Activated naive CD4-positive, alpha-beta T cell treated with anti-CD3 and anti-CD28 coated beads, Interleukin-2, amount 50 U/mL, for 24 hours (primary cell): Measurements from ENCODE around the gene ERI3.

Experiments used
- H3K27ac Mint-ChIP-seq: one replicate; pipeline ENCODE4 v1.8.0; 2021; ENCODE audit warnings: mild to moderate bottlenecking, mixed read lengths
- H3K27me3 Mint-ChIP-seq: one replicate; pipeline ENCODE4 v1.8.0; 2021; ENCODE audit warnings: mixed read lengths
- H3K36me3 Mint-ChIP-seq: one replicate; pipeline ENCODE4 v1.8.0; 2021; ENCODE audit warnings: mixed read lengths
- H3K4me1 Mint-ChIP-seq: one replicate; pipeline ENCODE4 v1.8.0; 2021; ENCODE audit warnings: mixed read lengths
- H3K4me3 Mint-ChIP-seq: one replicate; pipeline ENCODE4 v1.8.0; 2021; ENCODE audit warnings: mild to moderate bottlenecking, mixed read lengths
- H3K9me3 Mint-ChIP-seq: one replicate; pipeline ENCODE4 v1.8.0; 2021; ENCODE audit warnings: mixed read lengths

The ERI3 gene

DNA sequence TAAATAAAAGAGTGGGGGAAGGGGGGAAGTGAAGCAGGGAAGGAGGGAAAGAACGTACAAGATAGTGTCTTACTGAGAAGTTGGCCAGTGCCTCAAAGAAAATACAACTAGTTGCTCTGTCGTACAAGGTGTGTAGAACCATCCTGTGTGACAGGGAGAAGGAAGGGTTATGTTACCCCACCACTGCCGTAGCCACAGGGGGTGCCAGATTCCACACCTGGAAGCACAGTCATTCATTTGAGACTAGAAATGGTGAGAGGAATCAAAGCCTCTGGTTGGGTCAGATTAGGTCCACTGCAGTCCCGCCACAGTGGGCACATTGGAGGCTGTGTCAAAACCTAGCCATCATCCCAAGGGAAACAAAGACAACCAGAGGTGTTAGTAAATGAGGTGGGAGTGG is 2.7 kb upstream of the ERI3 start:
- H3K27ac Mint-ChIP-seq = no peak overlapping the region
- H3K36me3 Mint-ChIP-seq = peaks cover 1% of the 10 kb centered on the region
- H3K4me1 Mint-ChIP-seq = peaks cover 27% of the 10 kb centered on the region
- H3K9me3 Mint-ChIP-seq = no peaks in the 10 kb centered on the region
- H3K4me3 Mint-ChIP-seq = no peak overlapping the region
- H3K27me3 Mint-ChIP-seq = no peaks in the 10 kb centered on the region

DNA sequence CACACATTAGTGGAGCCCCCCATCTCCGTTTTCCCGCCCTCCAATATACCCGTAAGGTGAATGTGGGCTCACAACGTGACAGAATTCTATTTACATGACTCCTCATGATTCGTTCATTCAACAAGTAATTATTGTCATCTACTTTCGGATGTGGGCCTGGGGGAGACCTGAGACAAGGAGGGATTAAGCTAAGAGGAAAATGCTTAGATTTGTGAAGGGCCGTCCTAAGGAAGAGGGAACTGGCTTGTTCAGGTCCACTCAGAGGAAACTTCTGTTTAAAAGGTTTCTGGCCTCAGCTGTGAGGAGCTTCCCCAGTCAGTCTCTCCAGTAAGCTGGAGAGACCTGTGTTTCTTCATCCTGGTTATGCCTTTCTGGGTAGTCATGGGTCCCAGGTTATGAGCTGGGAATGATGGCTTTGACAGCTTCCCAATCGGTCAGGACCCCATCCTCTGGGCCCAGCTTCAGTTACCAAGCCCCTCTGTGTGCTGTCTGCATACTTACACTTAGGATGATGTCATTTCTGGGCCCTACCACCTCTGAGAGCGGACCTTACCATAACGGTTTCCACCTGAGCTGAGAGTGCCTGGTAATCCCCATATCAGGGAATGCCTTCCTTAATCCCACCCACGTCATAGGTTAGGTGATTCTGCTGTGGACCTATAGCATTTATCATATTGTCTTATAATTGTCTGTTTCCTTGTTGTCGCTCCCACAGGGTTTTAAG is 687 bp upstream of the ERI3 start:
- no peaks in the 10 kb centered on the region for H3K9me3 Mint-ChIP-seq
- no peak overlapping the region for H3K27ac Mint-ChIP-seq
- peaks cover 1% of the 10 kb centered on the region for H3K36me3 Mint-ChIP-seq
- H3K4me3 Mint-ChIP-seq = peak overlapping the region; percentile 96
- H3K4me1 Mint-ChIP-seq = peaks cover 42% of the 10 kb centered on the region
- no peaks in the 10 kb centered on the region for H3K27me3 Mint-ChIP-seq

DNA sequence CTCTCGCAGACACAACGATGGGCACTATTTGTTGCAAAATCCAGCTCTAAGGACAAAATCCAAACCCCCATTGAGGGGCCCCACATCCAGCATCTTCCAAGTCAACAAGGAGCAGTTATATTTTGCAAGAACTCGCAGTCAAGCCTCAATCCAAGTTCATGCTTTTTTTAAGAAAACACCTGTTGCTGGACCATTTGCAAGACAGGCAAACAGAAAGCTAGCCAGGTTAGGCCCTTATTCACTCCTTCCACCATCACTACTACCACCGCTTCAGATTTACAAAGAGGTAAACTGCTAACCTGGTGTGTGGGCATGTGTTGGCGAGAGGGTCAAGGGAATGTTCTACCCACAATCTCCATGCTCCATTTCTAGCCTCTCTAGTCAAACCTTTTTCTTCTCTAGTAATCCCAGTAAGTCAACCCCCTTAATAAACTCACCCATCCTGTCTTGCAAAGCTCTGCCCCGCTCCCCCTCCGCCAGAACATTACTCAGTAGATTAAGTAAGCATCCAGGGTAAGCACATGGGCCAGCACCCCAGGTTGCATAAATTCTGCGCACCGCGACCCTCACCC is 703 bp downstream of the ERI3 start:
- Mint-ChIP-seq H3K27ac (peak overlapping the region; percentile 76), H3K9me3 (no peaks in the 10 kb centered on the region), H3K27me3 (no peaks in the 10 kb centered on the region), H3K4me1 (peaks cover 47% of the 10 kb centered on the region), H3K4me3 (peak overlapping the region; percentile 92), H3K36me3 (peaks cover 1% of the 10 kb centered on the region)

DNA sequence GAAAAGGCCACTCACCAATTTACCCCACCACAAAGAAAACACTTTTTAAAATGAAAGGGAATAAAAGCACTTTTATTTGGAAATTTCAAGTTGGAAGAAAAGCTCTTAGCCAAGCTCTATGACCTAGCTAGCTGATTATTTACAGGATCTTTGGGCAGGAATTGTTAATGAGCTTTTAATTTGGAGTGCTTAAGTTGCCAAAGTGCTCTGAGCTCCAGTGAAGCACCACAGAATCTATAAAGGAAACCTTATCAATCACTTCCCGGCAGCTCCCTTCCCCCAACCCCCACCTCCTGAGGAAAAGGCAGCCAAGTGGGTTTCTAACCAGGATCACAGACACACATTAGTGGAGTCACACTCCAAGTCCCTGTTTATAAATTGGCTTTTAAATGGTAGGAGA is 1.5 kb downstream of the ERI3 start:
- Mint-ChIP-seq H3K36me3 (peaks cover 1% of the 10 kb centered on the region), H3K4me3 (peak overlapping the region; percentile 92), H3K9me3 (no peaks in the 10 kb centered on the region), H3K27ac (no peak overlapping the region), H3K27me3 (no peaks in the 10 kb centered on the region), H3K4me1 (peaks cover 51% of the 10 kb centered on the region)

DNA sequence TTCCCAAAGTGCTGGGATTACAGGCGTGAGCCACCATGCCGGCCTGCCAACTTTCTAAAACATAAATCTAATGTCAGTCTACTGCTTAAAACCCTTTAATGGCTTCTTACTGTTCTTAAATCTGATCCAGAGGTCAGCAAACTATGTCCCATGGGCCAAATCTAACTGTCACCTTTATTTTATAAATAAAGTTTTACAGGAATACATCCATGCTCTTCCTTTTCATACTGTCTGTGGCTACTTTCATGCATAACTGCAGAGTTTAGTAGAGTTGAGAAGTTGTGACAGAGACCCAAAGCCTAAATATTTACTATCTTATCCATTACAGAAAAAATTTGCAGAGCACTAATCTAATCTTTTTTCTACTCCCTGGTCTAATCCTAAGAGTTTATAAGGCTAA is 3.8 kb downstream of the ERI3 start:
- H3K27me3 Mint-ChIP-seq = no peaks in the 10 kb centered on the region
- peaks cover 63% of the 10 kb centered on the region for H3K4me1 Mint-ChIP-seq
- peaks cover 3% of the 10 kb centered on the region for H3K36me3 Mint-ChIP-seq
- no peak overlapping the region for H3K27ac Mint-ChIP-seq
- no peaks in the 10 kb centered on the region for H3K9me3 Mint-ChIP-seq
- no peak overlapping the region for H3K4me3 Mint-ChIP-seq

DNA sequence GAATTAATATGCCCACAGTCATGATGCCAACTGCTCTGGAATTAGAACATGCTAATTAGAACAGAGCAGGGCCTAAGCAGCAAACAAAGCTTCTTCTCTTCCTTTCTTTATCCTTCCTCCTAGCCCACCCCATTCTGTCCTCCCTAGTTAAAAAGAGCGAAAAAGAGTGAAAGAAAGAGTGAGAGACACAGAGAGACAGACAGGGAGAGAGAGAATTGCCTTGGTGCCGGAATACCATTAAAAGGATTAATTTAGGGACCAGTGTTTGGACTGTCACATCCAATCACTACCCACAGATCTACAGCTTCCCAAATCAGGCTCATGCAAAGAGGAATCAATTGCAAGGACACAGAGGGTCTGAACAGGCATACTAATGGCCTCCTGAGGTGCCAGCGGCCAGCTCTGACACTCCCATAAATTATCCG is 7.0 kb downstream of the ERI3 start:
- H3K4me1 Mint-ChIP-seq = peaks cover 57% of the 10 kb centered on the region
- no peaks in the 10 kb centered on the region for H3K27me3 Mint-ChIP-seq
- no peak overlapping the region for H3K4me3 Mint-ChIP-seq
- H3K36me3 Mint-ChIP-seq = peaks cover 2% of the 10 kb centered on the region
- H3K9me3 Mint-ChIP-seq = no peaks in the 10 kb centered on the region
- H3K27ac Mint-ChIP-seq = no peak overlapping the region

DNA sequence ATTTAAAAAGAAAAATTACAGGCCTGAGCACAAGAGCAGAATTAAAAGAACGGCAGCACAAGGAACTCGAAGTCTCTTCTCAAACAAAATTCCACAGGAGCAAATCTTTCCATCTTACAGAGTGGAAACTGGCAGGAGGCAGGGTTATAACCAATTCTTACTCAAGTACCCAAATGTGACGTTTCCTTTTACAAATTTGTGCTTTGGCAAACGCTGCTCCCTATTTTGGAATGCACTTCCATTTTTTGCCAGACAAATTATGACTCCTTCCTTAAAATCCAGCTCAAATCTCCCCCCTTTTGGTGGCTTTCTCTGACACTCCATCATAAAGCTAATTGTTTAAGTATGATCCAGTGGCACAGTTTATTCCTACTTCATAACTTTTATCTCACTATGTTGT is 7.8 kb downstream of the ERI3 start:
- Mint-ChIP-seq H3K27me3 (no peaks in the 10 kb centered on the region), H3K9me3 (no peaks in the 10 kb centered on the region), H3K27ac (no peak overlapping the region), H3K4me1 (peaks cover 50% of the 10 kb centered on the region), H3K4me3 (no peak overlapping the region), H3K36me3 (peaks cover 2% of the 10 kb centered on the region)

DNA sequence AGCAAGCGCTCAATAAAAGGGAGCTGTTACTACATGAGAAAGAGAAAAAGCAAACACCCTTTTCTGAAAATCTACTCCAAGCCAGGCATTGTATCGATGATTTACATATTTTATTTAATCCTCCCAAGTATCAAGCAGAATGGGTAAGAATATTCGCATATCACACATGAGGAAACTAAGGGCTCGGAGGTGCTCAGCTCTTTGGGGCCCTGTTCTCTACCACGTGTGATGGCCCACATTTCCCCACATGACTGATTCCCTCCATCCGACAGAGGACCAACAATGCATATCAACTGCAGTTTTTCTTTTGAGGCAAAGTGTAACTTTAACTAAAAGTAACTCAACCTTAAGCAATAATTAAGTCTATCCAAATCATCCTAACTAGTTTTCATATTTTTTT is 8.2 kb downstream of the ERI3 start:
- Mint-ChIP-seq H3K4me1 (peaks cover 50% of the 10 kb centered on the region), H3K36me3 (peaks cover 2% of the 10 kb centered on the region), H3K9me3 (no peaks in the 10 kb centered on the region), H3K27me3 (no peaks in the 10 kb centered on the region), H3K27ac (no peak overlapping the region), H3K4me3 (no peak overlapping the region)

DNA sequence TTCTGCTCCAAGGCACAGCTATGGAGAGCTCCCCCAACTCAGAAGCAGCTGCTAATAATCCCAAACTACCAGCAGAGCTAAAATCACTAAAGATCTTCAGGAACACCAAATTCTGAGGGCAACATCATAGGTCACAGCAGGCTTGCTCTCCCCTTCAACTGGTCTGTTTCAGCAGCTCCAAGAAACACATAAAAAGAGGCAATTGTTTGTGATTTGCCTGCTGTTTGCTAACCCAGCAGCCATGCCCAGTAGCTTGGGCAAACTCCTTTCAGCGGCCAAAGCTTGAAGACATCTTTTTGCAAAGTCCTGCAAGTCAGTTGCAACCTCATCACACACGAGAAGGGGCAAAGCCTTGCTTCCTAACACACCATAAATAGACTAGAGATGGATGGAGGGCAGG is 8.9 kb downstream of the ERI3 start:
- Mint-ChIP-seq H3K9me3 (no peaks in the 10 kb centered on the region), H3K27ac (no peak overlapping the region), H3K4me1 (peaks cover 44% of the 10 kb centered on the region), H3K4me3 (no peak overlapping the region), H3K27me3 (no peaks in the 10 kb centered on the region), H3K36me3 (peaks cover 2% of the 10 kb centered on the region)

DNA sequence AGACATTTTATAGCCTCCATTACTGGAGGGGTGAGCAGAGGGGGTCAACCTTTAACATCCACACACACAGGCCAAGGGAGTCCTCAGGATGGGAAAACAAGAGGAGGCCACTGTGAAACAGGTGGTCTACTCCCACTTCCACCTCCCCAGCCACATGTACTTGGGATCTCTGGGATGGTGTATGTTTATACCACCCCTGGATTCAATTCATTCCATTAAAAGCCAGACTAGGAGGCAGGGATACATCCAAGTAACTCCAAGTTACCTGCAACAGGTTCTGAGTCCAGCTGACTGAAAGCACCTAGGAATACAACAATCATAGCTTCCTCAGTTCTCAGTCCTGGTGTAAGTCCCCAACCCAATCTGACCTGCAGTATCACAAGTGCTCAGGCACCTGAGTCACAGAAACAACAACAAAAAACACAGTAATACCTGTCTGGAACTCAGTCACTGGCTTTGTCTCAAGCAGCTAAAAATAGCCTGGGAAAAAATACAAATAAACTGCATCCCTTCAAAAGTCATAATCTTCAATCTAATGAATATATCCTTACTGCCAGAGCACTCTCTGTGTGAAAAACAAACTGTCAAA is 9.8 kb downstream of the ERI3 start:
- Mint-ChIP-seq H3K9me3 (no peaks in the 10 kb centered on the region), H3K27ac (no peak overlapping the region), H3K4me1 (peaks cover 44% of the 10 kb centered on the region), H3K4me3 (no peak overlapping the region), H3K27me3 (no peaks in the 10 kb centered on the region), H3K36me3 (peaks cover 2% of the 10 kb centered on the region)

DNA sequence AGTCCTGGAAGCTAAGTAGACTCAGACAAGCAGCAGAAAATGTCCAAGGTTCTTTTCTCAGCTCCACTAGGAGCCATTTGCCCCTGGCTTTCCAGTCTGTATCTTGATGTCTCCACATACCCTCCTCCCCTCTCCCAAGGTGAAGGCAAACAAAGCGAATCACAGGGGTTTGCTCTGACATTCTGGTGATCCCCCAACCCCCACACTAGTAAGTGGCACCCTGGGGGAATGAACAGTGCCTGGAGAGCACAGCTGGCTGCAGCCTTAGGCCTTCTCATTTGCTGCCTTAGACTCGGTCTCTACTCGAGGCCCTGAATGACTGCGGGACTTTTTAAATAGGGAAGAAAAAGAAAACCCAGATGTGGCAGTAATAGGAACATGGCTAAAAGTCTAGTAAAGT is 15.3 kb downstream of the ERI3 start:
- peaks cover 17% of the 10 kb centered on the region for H3K36me3 Mint-ChIP-seq
- H3K9me3 Mint-ChIP-seq = no peaks in the 10 kb centered on the region
- peaks cover 10% of the 10 kb centered on the region for H3K4me1 Mint-ChIP-seq
- no peak overlapping the region for H3K27ac Mint-ChIP-seq
- no peaks in the 10 kb centered on the region for H3K27me3 Mint-ChIP-seq
- H3K4me3 Mint-ChIP-seq = no peak overlapping the region

DNA sequence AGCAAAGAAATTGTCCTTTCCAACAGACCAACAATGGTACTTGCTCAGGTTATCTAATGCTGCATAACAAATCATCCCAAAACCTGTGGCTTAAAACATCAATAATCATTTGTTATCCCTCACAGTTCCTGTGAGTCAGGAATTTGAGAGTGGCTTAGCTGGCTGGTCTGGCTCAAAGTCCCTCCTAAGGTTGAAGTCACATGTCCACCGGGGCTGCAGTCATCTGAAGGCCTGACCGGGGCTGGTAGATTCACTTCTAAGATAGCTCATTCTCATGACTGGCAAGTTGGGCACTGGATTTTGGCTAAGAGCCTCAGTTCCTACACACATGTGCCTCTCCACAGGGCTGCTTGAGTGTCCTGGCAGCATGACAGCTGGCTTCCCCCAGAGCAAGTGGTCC is 16.9 kb downstream of the ERI3 start:
- no peak overlapping the region for H3K4me3 Mint-ChIP-seq
- no peaks in the 10 kb centered on the region for H3K27me3 Mint-ChIP-seq
- H3K4me1 Mint-ChIP-seq = peaks cover 6% of the 10 kb centered on the region
- no peak overlapping the region for H3K27ac Mint-ChIP-seq
- peaks cover 20% of the 10 kb centered on the region for H3K36me3 Mint-ChIP-seq
- no peaks in the 10 kb centered on the region for H3K9me3 Mint-ChIP-seq

DNA sequence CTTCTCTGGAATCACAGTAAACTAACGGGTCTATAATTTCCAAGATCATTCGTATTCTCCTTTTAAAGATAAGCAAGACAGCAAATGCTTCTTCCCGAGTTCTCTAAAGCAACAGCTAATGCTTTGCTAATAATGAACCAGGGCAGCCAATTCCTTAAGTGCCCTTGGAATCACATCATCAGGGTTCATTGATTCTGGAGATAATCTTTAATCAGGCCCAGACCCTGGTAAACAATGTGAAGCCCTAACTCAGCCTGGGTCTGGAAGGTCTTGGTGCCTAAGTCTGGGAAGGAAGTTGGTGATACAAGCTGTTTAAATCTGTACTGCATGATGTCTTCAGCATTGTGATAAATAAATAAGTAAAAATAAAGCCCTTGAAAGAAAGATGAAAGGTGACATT is 18.4 kb downstream of the ERI3 start:
- Mint-ChIP-seq H3K9me3 (no peaks in the 10 kb centered on the region), H3K27ac (no peak overlapping the region), H3K27me3 (no peaks in the 10 kb centered on the region), H3K4me1 (no peaks in the 10 kb centered on the region), H3K36me3 (peaks cover 22% of the 10 kb centered on the region), H3K4me3 (no peak overlapping the region)

DNA sequence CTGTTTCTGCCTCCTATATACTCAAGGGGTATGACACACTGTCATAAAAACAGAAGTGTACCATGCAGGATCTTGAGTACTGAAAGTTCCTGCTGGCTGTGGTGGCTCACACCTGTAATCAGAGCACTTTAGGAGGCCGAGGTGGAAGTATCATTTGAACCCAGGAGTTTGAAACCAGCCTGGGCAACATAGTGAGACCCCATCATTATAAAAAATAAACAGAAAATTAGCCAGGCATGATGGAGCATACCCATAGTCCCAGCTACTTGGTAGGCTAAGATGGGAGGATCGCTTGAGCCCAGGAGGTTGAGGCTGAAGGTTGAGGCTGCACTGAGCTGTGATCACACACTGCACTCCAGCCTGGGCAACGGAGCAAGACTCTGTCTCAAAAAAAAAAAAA is 20.1 kb downstream of the ERI3 start:
- Mint-ChIP-seq H3K36me3 (peaks cover 22% of the 10 kb centered on the region), H3K27me3 (no peaks in the 10 kb centered on the region), H3K27ac (no peak overlapping the region), H3K4me1 (no peaks in the 10 kb centered on the region), H3K4me3 (no peak overlapping the region), H3K9me3 (no peaks in the 10 kb centered on the region)

DNA sequence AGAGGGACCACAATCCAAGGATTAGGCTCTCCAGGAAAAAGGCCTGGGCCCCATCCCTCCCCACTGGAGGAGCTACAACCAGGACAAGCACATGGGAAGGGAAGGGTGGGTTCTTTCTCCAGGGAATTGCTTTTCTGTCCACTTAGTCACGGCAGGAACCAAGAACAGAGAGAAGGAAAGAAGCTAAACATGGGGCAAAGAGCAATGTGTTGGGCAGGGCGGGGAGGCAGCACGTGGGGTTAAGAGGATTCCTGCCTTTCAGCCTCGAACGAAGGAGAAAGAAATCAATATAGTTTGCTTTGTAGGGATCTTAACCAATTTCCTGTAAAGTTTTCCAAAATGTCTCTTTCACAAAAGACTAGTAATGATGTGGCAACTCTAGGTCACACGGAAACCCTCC is 21.7 kb downstream of the ERI3 start:
- no peaks in the 10 kb centered on the region for H3K9me3 Mint-ChIP-seq
- no peak overlapping the region for H3K4me3 Mint-ChIP-seq
- no peaks in the 10 kb centered on the region for H3K27me3 Mint-ChIP-seq
- peaks cover 4% of the 10 kb centered on the region for H3K4me1 Mint-ChIP-seq
- peaks cover 20% of the 10 kb centered on the region for H3K36me3 Mint-ChIP-seq
- H3K27ac Mint-ChIP-seq = no peak overlapping the region

DNA sequence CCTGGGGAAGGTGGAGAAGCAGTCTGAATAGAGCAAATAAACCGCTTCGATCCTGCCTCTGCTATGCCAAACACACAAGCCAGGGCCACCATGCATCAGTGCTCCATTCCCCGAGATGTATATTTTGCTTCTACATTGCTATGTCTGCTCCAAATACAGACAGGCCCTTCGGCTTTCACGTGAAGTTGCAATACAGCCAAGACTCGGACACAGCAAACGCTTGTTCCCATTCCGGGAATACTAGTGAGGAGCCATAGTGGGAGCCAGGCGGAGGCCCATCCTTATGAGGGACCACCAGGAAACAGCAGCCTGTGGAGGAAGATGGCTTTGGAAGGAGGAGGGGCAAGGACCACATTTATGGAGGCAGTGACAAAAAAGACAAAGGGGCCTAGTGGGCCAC is 22.6 kb downstream of the ERI3 start:
- no peaks in the 10 kb centered on the region for H3K27me3 Mint-ChIP-seq
- H3K27ac Mint-ChIP-seq = no peak overlapping the region
- H3K4me1 Mint-ChIP-seq = peaks cover 7% of the 10 kb centered on the region
- no peak overlapping the region for H3K4me3 Mint-ChIP-seq
- no peaks in the 10 kb centered on the region for H3K9me3 Mint-ChIP-seq
- H3K36me3 Mint-ChIP-seq = peaks cover 16% of the 10 kb centered on the region
